ENCODE data around the gene MAN2A2.

MAN2A2 gene

GRCh38 chr15:90934949-90935751 is 32.0 kb downstream of the MAN2A2 start, which contains the start of gene UNC45A:
Gene UNC45A (plus strand): TSS chr15:90935285. CDS start chr15:90935325, 40 bp downstream.
- H3K4me3 ChIP-seq (ENCODE audit: low read depth, low read length) = peak within 1 kb of the TSS; percentile 72
- TF ChIP-seq CTCF (IDR thresholded peaks at IDR 0.05; ENCODE audit: low read depth, low read length) = no peak
- in situ Hi-C loops (cut with HindIII; ENCODE audit: low sequenced_read_pairs) = no loop called here
- peak; percentile 82 for DNase-seq (ENCODE audit: low read depth, low spot score)

- no peak for DNase-seq (ENCODE audit: low read depth, low spot score)
- no peak for TF ChIP-seq CTCF (IDR thresholded peaks at IDR 0.05; ENCODE audit: low read depth, low read length)
- H3K4me3 ChIP-seq (ENCODE audit: low read depth, low read length) = no peak overlapping the region
- in situ Hi-C loops (cut with HindIII; ENCODE audit: low sequenced_read_pairs) = no loop called here
Measured at GRCh38 chr15:90936823-90937222, 33.7 kb downstream of the MAN2A2 start.

GRCh38 chr15:90938261-90938660 is 35.2 kb downstream of the MAN2A2 start:
- no peak overlapping the region for H3K4me3 ChIP-seq (ENCODE audit: low read depth, low read length)
- no peak for DNase-seq (ENCODE audit: low read depth, low spot score)
- in situ Hi-C loops (cut with HindIII; ENCODE audit: low sequenced_read_pairs) = no loop called here
- no peak for TF ChIP-seq CTCF (IDR thresholded peaks at IDR 0.05; ENCODE audit: low read depth, low read length)

GRCh38 chr15:90939756-90940155 is 36.7 kb downstream of the MAN2A2 start:
- no peak for DNase-seq (ENCODE audit: low read depth, low spot score)
- in situ Hi-C loops (cut with HindIII; ENCODE audit: low sequenced_read_pairs) = no loop called here
- TF ChIP-seq CTCF (IDR thresholded peaks at IDR 0.05; ENCODE audit: low read depth, low read length) = no peak
- H3K4me3 ChIP-seq (ENCODE audit: low read depth, low read length) = no peak overlapping the region

GRCh38 chr15:90941038-90941437 is 37.9 kb downstream of the MAN2A2 start:
- no peak for DNase-seq (ENCODE audit: low read depth, low spot score)
- TF ChIP-seq CTCF (IDR thresholded peaks at IDR 0.05; ENCODE audit: low read depth, low read length) = no peak
- in situ Hi-C loops (cut with HindIII; ENCODE audit: low sequenced_read_pairs) = no loop called here
- no peak overlapping the region for H3K4me3 ChIP-seq (ENCODE audit: low read depth, low read length)

GRCh38 chr15:90942354-90943120 is 39.4 kb downstream of the MAN2A2 start:
- in situ Hi-C loops (cut with HindIII; ENCODE audit: low sequenced_read_pairs) = no loop called here
- no peak for TF ChIP-seq CTCF (IDR thresholded peaks at IDR 0.05; ENCODE audit: low read depth, low read length)
- no peak overlapping the region for H3K4me3 ChIP-seq (ENCODE audit: low read depth, low read length)
- no peak for DNase-seq (ENCODE audit: low read depth, low spot score)
